Thoracic aorta (tissue), 2 donors: ENCODE data around the gene LTA4H. TPM values are rescaled to one million over a fixed set of nuclear protein-coding genes. Genes with fewer than 3 reads are reported as not detected.
"Not testable (repeated sequence)": the region's sequence is repeated elsewhere in the genome, so short reads cannot be mapped to it uniquely, and the experiment has no call there.

ENCODE experiments used
- ATAC-seq: fragments of 150-250 bp; one replicate; pipeline ENCODE4 v1.8.0; 2017; ENCODE audit warnings: low read depth; ENCODE audit not compliant: insufficient number of reproducible peaks, low FRiP score
- DNase-seq: peaks from one replicate; pipeline ENCODE4 v3.0.0-alpha.2; 2020; ENCODE audit warnings: low spot score
- H3K27ac ChIP-seq, 2 donors: fragments of 200-600 bp; sonication (generic); 1 replicate in 1 of 2; 2 replicates in 1 of 2; pipeline ENCODE4 v1.5.1; 2016; ENCODE audit warnings: mild to moderate bottlenecking in 2 of 2, moderate library complexity in 2 of 2
- H3K27me3 ChIP-seq: fragments of 200-600 bp; sonication (generic); replicated peaks from 2 replicates; pipeline ENCODE4 v1.6.0; 2016; ENCODE audit warnings: mild to moderate bottlenecking; ENCODE audit not compliant: insufficient read depth
- H3K36me3 ChIP-seq: fragments of 200-600 bp; sonication (generic); one replicate; pipeline ENCODE4 v1.5.1; 2016
- H3K4me1 ChIP-seq, 2 donors: fragments of 200-600 bp; sonication (generic); 1 replicate in 1 of 2; 2 replicates in 1 of 2; pipeline versions ENCODE4 v1.5.1 to v1.6.0; 2016; ENCODE audit warnings: low read depth in 2 of 2, mild to moderate bottlenecking in 1 of 2; ENCODE audit not compliant: control insufficient read depth in 1 of 2
- H3K4me3 ChIP-seq: fragments of 200-600 bp; sonication (generic); 2 replicates; pipeline ENCODE4 v1.5.1; 2016; ENCODE audit warnings: mild to moderate bottlenecking
- H3K9me3 ChIP-seq: fragments of 200-600 bp; sonication (generic); 2 replicates; pipeline ENCODE4 v1.5.1; 2016
- total RNA-seq, 2 donors: library from RNA; depleted of rRNA; stranded (reverse); fragments of >200 nt; gene quantifications; one replicate each; pipeline versions ENCODE4 v1.1.0 to v1.2.3, GENCODE V29; 2016
- TF ChIP-seq, protein P1 (sequence below): fragments of 200-600 bp; sonication (generic); IDR thresholded peaks from one replicate; pipeline ENCODE4 v1.5.1; 2019; ENCODE audit warnings: antibody characterized with exemption

LTA4H gene
- total RNA-seq, 2 donors from 2014 or later: 39.9 to 68.5 TPM

DNA sequence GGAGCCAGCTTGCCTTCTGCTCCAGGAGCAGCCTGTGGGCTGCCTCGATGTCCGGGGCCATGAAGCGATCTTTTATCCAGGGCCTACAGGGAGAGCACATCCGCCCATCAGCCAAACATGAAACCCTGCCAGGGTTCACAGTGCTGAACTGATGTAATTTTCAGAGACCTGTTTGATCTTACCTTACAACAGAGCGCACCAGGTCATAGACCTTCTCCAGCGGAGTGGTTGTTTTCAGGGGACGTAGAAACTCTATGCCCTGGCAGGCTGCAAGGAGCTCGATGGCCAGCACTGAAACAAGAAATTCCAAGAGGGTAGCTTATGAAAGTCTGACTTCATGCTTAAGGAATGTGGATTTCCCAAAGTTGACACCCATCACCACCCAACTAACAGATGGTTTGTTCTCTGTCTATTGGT, 59.0 kb downstream of the LTA4H start:
- no peak overlapping the region for H3K27ac ChIP-seq
- no peaks in the 10 kb centered on the region for H3K36me3 ChIP-seq
- H3K9me3 ChIP-seq: no peaks in the 10 kb centered on the region
- no peak for ATAC-seq
- H3K4me1 ChIP-seq: no peaks in the 10 kb centered on the region
- TF ChIP-seq, protein P1, sequence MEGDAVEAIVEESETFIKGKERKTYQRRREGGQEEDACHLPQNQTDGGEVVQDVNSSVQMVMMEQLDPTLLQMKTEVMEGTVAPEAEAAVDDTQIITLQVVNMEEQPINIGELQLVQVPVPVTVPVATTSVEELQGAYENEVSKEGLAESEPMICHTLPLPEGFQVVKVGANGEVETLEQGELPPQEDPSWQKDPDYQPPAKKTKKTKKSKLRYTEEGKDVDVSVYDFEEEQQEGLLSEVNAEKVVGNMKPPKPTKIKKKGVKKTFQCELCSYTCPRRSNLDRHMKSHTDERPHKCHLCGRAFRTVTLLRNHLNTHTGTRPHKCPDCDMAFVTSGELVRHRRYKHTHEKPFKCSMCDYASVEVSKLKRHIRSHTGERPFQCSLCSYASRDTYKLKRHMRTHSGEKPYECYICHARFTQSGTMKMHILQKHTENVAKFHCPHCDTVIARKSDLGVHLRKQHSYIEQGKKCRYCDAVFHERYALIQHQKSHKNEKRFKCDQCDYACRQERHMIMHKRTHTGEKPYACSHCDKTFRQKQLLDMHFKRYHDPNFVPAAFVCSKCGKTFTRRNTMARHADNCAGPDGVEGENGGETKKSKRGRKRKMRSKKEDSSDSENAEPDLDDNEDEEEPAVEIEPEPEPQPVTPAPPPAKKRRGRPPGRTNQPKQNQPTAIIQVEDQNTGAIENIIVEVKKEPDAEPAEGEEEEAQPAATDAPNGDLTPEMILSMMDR: no peak
- H3K27me3 ChIP-seq: no peaks in the 10 kb centered on the region
- no peak for DNase-seq
- no peak overlapping the region for H3K4me3 ChIP-seq

- Histone ChIP-seq H3K9me3 (no peaks in the 10 kb centered on the region), H3K36me3 (no peaks in the 10 kb centered on the region), H3K27ac (no peak overlapping the region), H3K27me3 (no peaks in the 10 kb centered on the region), H3K4me1 (no peaks in the 10 kb centered on the region), H3K4me3 (no peak overlapping the region)
- ATAC-seq (no peak), DNase-seq (no peak)
- TF ChIP-seq, protein P1: no peak
Measured at GRCh38 chr12:95975491-95975890, 59.9 kb downstream of the LTA4H start.

- H3K4me1 ChIP-seq: no peaks in the 10 kb centered on the region
- no peak overlapping the region for H3K27ac ChIP-seq
- H3K36me3 ChIP-seq: no peaks in the 10 kb centered on the region
- DNase-seq (no peak), ATAC-seq (no peak)
- TF ChIP-seq, protein P1: no peak
- no peaks in the 10 kb centered on the region for H3K9me3 ChIP-seq
- no peak overlapping the region for H3K4me3 ChIP-seq
- no peaks in the 10 kb centered on the region for H3K27me3 ChIP-seq
Measured at GRCh38 chr12:95974358-95974757, 61.0 kb downstream of the LTA4H start.

DNA sequence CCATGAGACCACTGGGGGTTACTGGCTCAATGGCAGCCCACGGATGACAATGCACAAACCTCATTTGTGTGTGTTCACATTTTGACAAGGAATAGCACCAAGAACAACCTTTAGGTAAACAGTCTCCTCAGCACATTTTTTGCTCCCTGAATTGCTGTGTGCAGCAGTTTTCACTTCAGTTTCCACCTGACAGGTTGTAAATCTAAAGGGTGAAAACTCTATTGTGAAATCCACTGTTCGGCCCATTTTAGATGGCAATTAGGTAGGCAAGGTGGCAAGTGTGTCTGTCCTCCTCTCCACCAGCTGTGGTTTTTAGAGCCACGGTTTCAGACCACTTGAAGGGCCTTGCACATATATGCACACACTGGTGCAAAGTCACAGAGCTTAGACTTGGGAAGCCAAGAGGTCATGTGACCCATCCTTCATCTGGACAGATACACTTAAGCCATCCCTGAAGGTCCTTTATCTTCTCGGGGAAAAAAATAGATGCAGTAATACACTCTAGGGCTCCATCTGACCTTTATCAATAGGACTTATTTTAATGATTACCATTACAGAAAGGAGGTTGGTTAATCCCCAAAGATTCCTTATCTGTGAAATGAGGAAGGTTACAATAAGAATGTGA, 62.4 kb downstream of the LTA4H start:
- Histone ChIP-seq H3K27me3 (no peaks in the 10 kb centered on the region), H3K9me3 (no peaks in the 10 kb centered on the region), H3K27ac (no peak overlapping the region), H3K4me3 (no peak overlapping the region), H3K36me3 (no peaks in the 10 kb centered on the region), H3K4me1 (no peaks in the 10 kb centered on the region)
- no peak for ATAC-seq
- TF ChIP-seq, protein P1: no peak
- no peak for DNase-seq

DNA sequence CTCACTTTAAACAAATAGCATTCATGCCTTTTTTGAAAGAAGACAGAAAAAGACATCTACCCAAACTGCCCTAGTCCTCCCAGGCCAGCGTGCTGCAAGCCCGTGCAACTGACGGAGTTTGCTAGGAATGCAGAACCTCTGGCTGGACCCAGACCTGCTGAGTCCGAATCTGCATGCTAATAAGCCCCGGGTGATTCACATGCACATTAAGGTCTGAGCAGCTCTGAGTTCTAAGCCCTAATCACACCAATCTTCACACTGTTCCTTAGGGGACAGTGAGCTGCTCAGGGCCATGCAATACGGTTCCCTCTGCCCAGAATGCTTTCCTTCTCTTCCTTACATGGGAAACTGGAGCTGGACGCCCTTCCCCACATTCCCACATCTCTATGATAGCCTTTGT, 64.5 kb downstream of the LTA4H start:
- no peaks in the 10 kb centered on the region for H3K4me1 ChIP-seq
- H3K27me3 ChIP-seq: no peaks in the 10 kb centered on the region
- no peak overlapping the region for H3K4me3 ChIP-seq
- DNase-seq (no peak), ATAC-seq (no peak)
- H3K36me3 ChIP-seq: no peaks in the 10 kb centered on the region
- H3K27ac ChIP-seq: no peak overlapping the region
- no peaks in the 10 kb centered on the region for H3K9me3 ChIP-seq
- TF ChIP-seq, protein P1: no peak

DNA sequence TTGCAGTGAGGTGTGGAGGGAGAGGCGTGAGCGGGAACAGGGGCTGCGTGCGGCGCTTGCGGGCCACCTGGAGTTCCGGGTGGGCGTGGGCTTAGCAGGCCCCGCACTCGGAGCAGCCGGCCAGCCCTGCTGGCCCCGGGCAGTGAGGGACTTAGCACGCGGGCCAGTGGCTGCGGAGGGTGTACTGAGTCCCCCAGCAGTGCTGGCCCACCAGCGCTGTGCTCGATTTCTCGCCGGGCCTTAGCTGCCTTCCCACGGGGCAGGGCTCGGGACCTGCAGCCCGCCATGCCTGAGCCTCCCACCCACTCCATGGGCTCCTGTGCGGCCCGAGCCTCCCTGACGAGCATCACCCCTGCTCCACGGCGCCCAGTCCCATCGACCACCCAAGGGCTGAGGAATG, 66.3 kb downstream of the LTA4H start:
- H3K4me1 ChIP-seq, H3K27ac ChIP-seq, DNase-seq, H3K4me3 ChIP-seq, H3K36me3 ChIP-seq, H3K27me3 ChIP-seq, H3K9me3 ChIP-seq, ATAC-seq: not testable (repeated sequence)
